GM13976 (cell line): ENCODE measurements around the gene PRRT3.
A peak's percentile ranks its signal among the peaks of the same experiment; 100 is the strongest.

Source experiments
- DNase-seq: peaks from one replicate; pipeline ENCODE4 v3.0.0; 2012; ENCODE audit warnings: low spot score
- CTCF ChIP-seq: IDR thresholded peaks from 2 replicates; pipeline ENCODE4 v1.5.1; 2012; ENCODE audit warnings: borderline replicate concordance, mild to moderate bottlenecking; ENCODE audit not compliant: insufficient read depth; ENCODE audit errors: extremely low read depth, missing control alignments, control extremely low read depth
- in situ Hi-C: fragments of 300-500 bp; cut with MboI; formaldehyde crosslinking; loops from one replicate; pipeline ENCODE4 v1.12.0; 2022; ENCODE audit warnings: low sequenced_read_pairs, mixed read lengths, inconsistent platforms; ENCODE audit not compliant: unreplicated experiment

Gene PRRT3

DNA sequence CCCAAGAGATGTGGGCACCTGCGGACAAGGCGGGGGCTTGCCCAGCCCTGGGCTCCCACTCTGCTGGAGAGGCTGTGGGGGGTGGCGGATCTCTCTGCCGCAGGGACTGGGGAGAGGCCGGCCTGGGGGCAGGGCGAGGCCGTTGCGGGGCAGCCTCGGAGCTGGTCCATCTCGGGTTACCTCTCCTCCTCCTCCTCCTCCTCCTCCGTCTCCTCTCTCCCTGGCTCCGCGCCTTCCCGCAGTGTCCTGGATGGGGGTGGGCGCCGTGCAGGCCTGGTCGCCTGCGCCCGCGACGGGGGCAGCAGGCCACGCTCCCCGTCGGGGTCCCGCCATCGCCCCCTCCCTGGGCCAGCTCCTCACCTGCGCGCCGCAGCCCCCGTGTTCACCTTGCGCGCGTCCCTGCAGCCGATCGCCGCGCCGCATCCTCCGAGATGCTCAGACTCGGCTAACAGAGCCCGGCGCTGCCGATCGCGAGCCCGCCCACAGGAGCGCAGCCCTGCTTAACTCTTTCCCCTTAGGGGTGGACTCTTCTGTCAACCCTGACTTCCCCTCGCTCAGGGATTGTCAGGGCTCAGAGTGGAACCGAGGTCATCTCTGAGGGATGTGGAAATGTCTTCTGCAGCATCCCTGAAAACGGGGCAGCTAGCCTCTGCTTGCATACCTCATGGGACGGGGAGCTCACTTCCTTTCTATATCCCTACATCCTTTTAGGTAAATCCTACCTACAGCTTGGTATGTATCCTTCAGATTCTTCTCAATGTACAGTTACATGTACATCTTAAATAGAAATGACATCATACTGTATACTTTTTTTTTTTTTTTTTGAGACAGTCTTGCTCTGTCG, at the start of gene PRRT3:
PRRT3 (minus strand) TSS at position 447 of the 844 bp plus-strand sequence. CDS start 2,293 bp downstream, outside the sequence.
- in situ Hi-C loops, result no loop called here
- no peak for TF ChIP-seq CTCF
- peak; percentile 86 for DNase-seq

DNA sequence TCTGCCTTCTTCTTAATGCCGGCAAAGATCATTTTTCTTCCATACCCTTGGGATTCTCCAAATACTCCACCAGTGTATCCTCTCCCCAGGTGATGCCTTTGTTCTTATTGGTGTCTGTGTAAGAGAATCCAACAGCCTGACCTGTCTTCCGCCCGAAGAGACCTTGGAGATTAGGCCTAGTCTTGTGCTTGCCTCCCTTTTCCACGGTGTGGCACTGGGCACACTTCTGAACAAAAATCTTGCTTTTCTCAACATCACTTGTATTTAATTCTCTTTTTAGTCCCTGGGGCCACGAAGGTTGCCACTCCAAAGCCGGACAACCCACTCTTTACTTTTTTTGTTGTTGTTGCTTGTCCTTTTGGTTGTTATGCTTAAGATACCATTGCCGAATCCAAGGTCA, 48.5 kb upstream of the PRRT3 start:
- in situ Hi-C loops, result no loop called here
- DNase-seq, result no peak
- TF ChIP-seq CTCF, result no peak

DNA sequence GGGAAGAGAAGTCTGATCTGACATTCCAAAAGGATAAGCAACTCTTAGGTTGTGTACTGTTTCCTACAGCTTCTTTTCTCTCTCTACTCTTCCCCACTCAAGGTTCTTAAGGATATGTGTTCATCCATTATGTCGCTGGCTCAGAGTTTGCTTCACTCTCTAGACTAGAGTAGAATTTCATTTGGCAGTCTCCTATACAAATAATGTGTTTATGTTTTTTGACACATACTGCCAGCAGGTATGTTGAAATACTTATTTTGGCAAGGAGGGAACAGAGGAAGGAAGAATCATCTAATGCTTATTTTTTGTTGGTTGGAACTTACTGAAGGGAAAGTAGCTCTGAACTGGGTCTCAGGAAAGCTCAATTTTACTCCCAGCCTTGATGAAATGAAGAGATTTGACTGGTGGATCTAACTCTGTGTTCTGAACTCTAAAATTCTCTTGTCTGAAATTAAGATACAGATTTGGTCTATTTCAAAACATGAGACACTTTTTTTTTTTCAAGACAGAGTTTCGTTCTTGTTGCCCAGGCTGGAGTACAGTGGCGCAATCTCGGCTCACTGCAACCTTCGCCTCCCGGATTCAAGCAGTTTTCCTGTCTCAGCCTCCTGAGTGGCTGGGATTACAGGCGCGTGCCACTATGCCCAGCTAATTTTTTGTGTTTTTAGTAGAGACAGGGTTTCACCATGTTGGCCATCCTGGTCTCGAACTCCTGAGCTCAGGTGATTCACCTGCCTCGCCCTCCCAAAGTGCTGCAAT, 42.1 kb upstream of the PRRT3 start:
- TF ChIP-seq CTCF, result no peak
- in situ Hi-C loops, result no loop called here
- DNase-seq, result no peak

DNA sequence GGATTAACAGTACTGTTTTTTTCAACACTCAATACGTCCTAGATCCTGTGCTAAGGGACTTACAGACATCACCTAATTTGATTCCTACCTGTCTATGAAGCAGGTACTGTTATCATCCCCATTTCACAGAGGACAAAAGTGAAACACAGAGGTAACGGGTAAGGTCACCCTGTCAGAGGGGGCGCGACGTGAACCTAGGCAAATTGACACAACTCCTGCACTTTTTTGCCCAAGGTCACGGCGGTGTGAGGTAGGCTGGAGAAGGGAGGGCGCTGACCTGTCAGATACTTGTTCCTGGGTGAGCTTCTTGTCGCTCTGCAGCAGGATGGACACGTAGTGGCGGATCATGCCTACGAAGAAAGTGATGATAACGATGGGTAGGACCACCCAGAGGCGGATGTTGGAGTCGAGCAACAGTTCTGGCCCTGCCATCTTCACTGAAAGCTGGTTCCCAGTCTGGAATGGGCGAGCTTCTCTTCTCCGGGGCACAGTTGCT, 34.1 kb upstream of the PRRT3 start:
- no peak for TF ChIP-seq CTCF
- DNase-seq, result no peak
- in situ Hi-C loops, result no loop called here

DNA sequence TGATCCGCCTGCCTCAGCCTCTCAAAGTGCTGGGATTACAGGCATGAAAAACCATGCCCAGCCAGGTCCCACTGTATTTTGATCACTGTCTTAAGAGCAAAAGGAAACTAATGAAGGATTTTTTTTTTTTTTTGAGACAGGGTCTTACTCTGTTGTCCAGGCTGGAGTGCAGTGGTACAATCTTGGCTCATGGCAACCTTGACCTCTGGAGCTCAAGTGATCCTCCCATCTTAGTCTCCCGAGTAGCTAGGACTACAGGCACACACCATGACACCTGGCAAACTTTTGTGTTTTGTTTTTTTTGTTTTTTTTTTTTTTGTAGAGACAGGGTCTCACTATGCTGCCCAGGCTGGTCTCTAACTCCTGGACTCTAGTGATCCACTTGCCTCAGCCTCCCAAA, 28.0 kb upstream of the PRRT3 start:
- in situ Hi-C loops, result no loop called here
- TF ChIP-seq CTCF, result no peak
- no peak for DNase-seq

DNA sequence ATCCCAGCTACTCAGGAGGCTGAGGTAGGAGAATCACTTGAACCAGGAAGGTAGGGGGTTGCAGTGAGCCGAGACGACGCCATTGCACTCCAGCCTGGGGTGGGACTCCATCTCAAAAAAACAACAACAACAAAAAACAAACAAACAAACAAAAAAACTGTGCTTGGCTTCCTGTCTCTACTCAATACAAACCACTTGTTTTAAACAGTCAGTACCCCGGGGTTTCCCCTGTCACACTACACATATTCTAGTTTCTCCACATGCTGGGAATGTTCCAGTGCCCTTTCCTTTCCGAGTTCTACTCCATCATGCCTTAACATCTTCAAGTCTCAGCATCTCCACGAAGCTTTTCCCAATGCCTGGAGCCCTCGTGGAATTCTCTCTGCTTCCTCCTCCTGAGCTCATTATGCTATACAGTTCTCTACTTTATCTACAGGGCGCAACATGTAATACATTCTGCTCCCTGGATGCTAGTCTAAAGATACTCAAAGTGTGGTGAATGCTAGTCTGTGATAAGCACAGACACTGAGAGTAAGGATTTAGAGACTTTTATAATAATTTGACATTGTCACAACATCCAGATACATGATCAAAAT, 26.6 kb upstream of the PRRT3 start:
- TF ChIP-seq CTCF, result no peak
- in situ Hi-C loops, result no loop called here
- DNase-seq, result no peak
